Trophoblast cell (in vitro differentiated cells and primary cell): ENCODE data around the gene PP2D1.
"Not testable (repeated sequence)": the region's sequence is repeated elsewhere in the genome, so short reads cannot be mapped to it uniquely, and the experiment has no call there.

Experiments used
- DNase-seq, 2 donors: peaks; one replicate each; pipeline ENCODE4 v3.0.0-alpha.2; 2016
- H2AFZ ChIP-seq: 2 replicates; pipeline ENCODE4 v1.6.1; 2013; ENCODE audit warnings: low read length, moderate library complexity, mild to moderate bottlenecking; ENCODE audit not compliant: insufficient read depth, poor library complexity
- H2AK5ac ChIP-seq: 2 replicates; pipeline ENCODE4 v1.6.1; 2013; ENCODE audit warnings: mild to moderate bottlenecking, low read length
- H2BK120ac ChIP-seq: 2 replicates; pipeline ENCODE4 v1.6.1; 2013; ENCODE audit warnings: low read length, mild to moderate bottlenecking, moderate library complexity; ENCODE audit not compliant: insufficient read depth, poor library complexity
- H2BK12ac ChIP-seq: 2 replicates; pipeline ENCODE4 v1.6.1; 2013; ENCODE audit warnings: mild to moderate bottlenecking, low read length, moderate library complexity
- H2BK5ac ChIP-seq: 2 replicates; pipeline ENCODE4 v1.6.1; 2013; ENCODE audit warnings: low read length, low read depth, moderate library complexity, mild to moderate bottlenecking; ENCODE audit not compliant: poor library complexity
- H3K14ac ChIP-seq: 2 replicates; pipeline ENCODE4 v1.6.1; 2013; ENCODE audit warnings: mild to moderate bottlenecking, low read length
- H3K18ac ChIP-seq: 2 replicates; pipeline ENCODE4 v1.6.1; 2013; ENCODE audit warnings: mild to moderate bottlenecking, low read length
- H3K23ac ChIP-seq: 2 replicates; pipeline ENCODE4 v1.6.1; 2013; ENCODE audit warnings: low read length
- H3K27ac ChIP-seq: 2 replicates; pipeline ENCODE4 v1.5.1; 2013; ENCODE audit warnings: low read depth, mild to moderate bottlenecking, inconsistent platforms, low read length, moderate library complexity
- H3K27me3 ChIP-seq: 2 replicates; pipeline ENCODE4 v1.6.1; 2013; ENCODE audit warnings: inconsistent platforms, mild to moderate bottlenecking, low read length, moderate library complexity; ENCODE audit not compliant: insufficient read depth
- H3K36me3 ChIP-seq, 2 experiments: 1 replicate in 1 of 2; 2 replicates in 1 of 2; pipeline ENCODE4 v1.6.1; 2013; ENCODE audit warnings: low read length in 2 of 2, mild to moderate bottlenecking in 2 of 2, moderate library complexity in 1 of 2; ENCODE audit not compliant: insufficient read depth in 2 of 2, control insufficient read depth in 1 of 2
- H3K4ac ChIP-seq: 2 replicates; pipeline ENCODE4 v1.6.1; 2013; ENCODE audit warnings: low read depth, mild to moderate bottlenecking, low read length, moderate library complexity
- H3K4me1 ChIP-seq, 2 experiments: 1 replicate in 1 of 2; 2 replicates in 1 of 2; pipeline ENCODE4 v1.6.1; 2013; ENCODE audit warnings: low read length in 2 of 2, mild to moderate bottlenecking in 2 of 2, moderate library complexity in 1 of 2; ENCODE audit not compliant: insufficient read depth in 2 of 2, control insufficient read depth in 1 of 2
- H3K4me2 ChIP-seq: 2 replicates; pipeline ENCODE4 v1.6.1; 2013; ENCODE audit warnings: inconsistent platforms, mild to moderate bottlenecking, low read length, moderate library complexity
- H3K4me3 ChIP-seq: 2 replicates; pipeline ENCODE4 v1.5.1; 2013; ENCODE audit warnings: mild to moderate bottlenecking, low read depth, low read length, inconsistent platforms
- H3K79me1 ChIP-seq: one replicate; pipeline ENCODE4 v1.6.1; 2013; ENCODE audit warnings: low read length
- H3K79me2 ChIP-seq: 2 replicates; pipeline ENCODE4 v1.6.1; 2013; ENCODE audit warnings: low read length, mild to moderate bottlenecking; ENCODE audit not compliant: control insufficient read depth, insufficient read depth, poor library complexity
- H3K9ac ChIP-seq: 2 replicates; pipeline ENCODE4 v1.6.1; 2013; ENCODE audit warnings: mild to moderate bottlenecking, low read length
- H3K9me3 ChIP-seq: 2 replicates; pipeline ENCODE4 v1.6.1; 2013; ENCODE audit warnings: low read depth, mild to moderate bottlenecking, control low read depth, inconsistent platforms, low read length; ENCODE audit not compliant: insufficient read depth
- H4K12ac ChIP-seq: 2 replicates; pipeline ENCODE4 v1.6.1; 2013; ENCODE audit warnings: low read depth, mild to moderate bottlenecking, low read length, moderate library complexity
- H4K8ac ChIP-seq: 2 replicates; pipeline ENCODE4 v1.6.1; 2013; ENCODE audit warnings: low read depth, mild to moderate bottlenecking, low read length, moderate library complexity
- H4K91ac ChIP-seq: one replicate; pipeline ENCODE4 v1.6.1; 2013; ENCODE audit warnings: low read depth, mild to moderate bottlenecking, low read length, moderate library complexity
- WGBS: extraction: QIAGEN DNeasy Blood & Tissue Kit; methylation state at CpG from one replicate; pipeline ENCODE4 v1.1.7; 2013; ENCODE audit warnings: missing lambda C conversion rate; ENCODE audit not compliant: insufficient read length, insufficient coverage; ENCODE audit errors: extremely low coverage; 5-methylcytosine and 5-hydroxymethylcytosine counted together

Gene PP2D1

DNA sequence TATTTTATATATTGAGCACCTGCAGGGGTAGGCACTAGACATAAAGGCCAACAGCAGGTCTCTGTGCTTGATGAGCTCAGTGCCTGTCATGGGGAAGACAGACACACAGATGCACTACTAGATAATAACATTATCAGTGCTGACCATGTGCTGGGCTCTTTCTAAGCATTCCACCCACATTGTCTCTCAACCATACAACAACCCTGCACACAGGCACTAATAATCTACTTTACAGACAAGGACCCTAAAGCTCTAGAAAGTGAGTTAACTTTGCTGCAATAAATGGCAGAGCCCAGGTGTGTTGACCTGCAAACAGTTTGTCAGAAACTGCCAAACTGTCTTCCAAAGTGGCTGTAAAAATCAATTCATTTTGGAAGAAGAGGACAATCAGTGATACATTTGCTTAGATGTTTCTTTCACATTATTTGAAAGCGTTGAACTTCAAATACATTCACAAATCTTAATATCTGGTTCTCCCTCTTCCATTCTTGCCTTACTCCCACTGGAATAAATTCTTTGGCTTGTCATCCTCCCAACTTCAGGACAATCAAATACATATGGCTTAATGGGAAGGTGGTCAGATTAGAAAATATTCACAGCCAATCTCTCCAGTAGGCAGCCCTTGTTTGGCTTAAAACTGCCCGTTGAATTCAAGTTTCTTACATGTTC, 11.0 kb upstream of the PP2D1 start:
- no peak overlapping the region for H4K91ac ChIP-seq
- H3K27me3 ChIP-seq, result no peaks in the 10 kb centered on the region
- H3K4me2 ChIP-seq, result no peak overlapping the region
- H3K27ac ChIP-seq, result no peak overlapping the region
- H2AK5ac ChIP-seq, result no peak overlapping the region
- no peak overlapping the region for H3K23ac ChIP-seq
- H3K79me1 ChIP-seq, result no peaks in the 10 kb centered on the region
- no peak overlapping the region for H3K4me3 ChIP-seq
- no peak overlapping the region for H4K12ac ChIP-seq
- H3K9me3 ChIP-seq, result no peaks in the 10 kb centered on the region
- no peak for DNase-seq
- no peak overlapping the region for H3K9ac ChIP-seq
- no CpG with 5 or more reads among the region's 2 CpGs for WGBS
- no peak overlapping the region for H3K4ac ChIP-seq
- no peaks in the 10 kb centered on the region for H3K79me2 ChIP-seq
- H3K18ac ChIP-seq, result no peak overlapping the region
- H2AFZ ChIP-seq, result no peak overlapping the region
- no peaks in the 10 kb centered on the region for H3K36me3 ChIP-seq
- H2BK12ac ChIP-seq, result no peak overlapping the region
- no peak overlapping the region for H2BK5ac ChIP-seq
- H2BK120ac ChIP-seq, result no peak overlapping the region
- no peaks in the 10 kb centered on the region for H3K4me1 ChIP-seq
- no peak overlapping the region for H4K8ac ChIP-seq
- no peak overlapping the region for H3K14ac ChIP-seq

DNA sequence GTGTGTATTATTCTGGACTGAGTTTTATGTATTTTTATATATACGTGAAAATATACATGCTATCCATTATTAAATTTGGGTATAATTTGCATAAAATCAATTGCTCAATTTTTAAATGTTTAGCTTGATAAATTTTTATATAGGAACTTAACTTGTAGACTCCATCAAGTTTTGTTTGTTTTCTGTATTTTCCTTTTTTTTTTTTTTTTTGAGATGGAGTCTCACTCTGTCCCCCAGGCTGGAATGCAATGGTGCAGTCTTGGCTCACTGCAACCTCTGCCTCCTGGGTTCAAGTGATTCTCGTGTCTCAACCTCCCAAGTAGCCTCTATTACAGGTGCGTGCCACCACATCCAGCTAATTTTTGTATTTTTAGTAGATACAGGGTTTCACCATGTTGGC, 4.0 kb upstream of the PP2D1 start:
- not testable (repeated sequence) for H3K14ac ChIP-seq, H3K79me2 ChIP-seq, H2AFZ ChIP-seq, H4K91ac ChIP-seq, H3K36me3 ChIP-seq, H3K27ac ChIP-seq, DNase-seq, H3K79me1 ChIP-seq, H3K27me3 ChIP-seq, H2BK12ac ChIP-seq, H2BK120ac ChIP-seq, H4K12ac ChIP-seq, H4K8ac ChIP-seq, H2AK5ac ChIP-seq, H3K4ac ChIP-seq, H3K4me3 ChIP-seq, H3K9me3 ChIP-seq, H3K9ac ChIP-seq, H3K4me1 ChIP-seq, H2BK5ac ChIP-seq, H3K18ac ChIP-seq, H3K4me2 ChIP-seq, H3K23ac ChIP-seq
- no CpG with 5 or more reads among the region's 3 CpGs for WGBS

DNA sequence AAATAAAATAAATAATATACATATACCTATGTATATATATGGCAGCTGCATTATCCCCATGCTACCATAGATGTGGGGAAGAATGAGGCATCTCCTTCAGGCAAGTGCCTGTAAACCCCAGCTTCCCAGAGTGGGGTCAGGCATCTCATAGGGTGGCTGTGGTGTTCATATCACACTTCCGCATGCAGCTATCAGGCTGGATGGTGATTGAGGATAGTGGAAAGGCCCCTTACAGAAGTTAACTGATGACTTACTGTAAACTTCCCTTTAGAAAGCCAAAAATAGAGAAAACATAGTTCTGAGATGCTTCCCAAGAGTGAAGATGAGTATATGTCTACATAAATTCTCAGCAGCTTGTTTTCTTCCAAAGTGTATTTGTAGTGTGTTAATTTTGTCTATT, 3.5 kb upstream of the PP2D1 start:
- no peak overlapping the region for H3K23ac ChIP-seq
- H3K9ac ChIP-seq, result no peak overlapping the region
- H4K8ac ChIP-seq, result no peak overlapping the region
- no peak overlapping the region for H2BK12ac ChIP-seq
- H3K4me3 ChIP-seq, result no peak overlapping the region
- H3K27ac ChIP-seq, result no peak overlapping the region
- no peaks in the 10 kb centered on the region for H3K79me1 ChIP-seq
- no peak overlapping the region for H3K18ac ChIP-seq
- no peaks in the 10 kb centered on the region for H3K36me3 ChIP-seq
- no peak overlapping the region for H3K4me2 ChIP-seq
- H2AFZ ChIP-seq, result no peak overlapping the region
- H2BK120ac ChIP-seq, result no peak overlapping the region
- no peaks in the 10 kb centered on the region for H3K27me3 ChIP-seq
- no peak overlapping the region for H4K91ac ChIP-seq
- H3K4ac ChIP-seq, result no peak overlapping the region
- no peaks in the 10 kb centered on the region for H3K9me3 ChIP-seq
- H4K12ac ChIP-seq, result no peak overlapping the region
- H3K4me1 ChIP-seq, result no peaks in the 10 kb centered on the region
- no peak for DNase-seq
- no peak overlapping the region for H2BK5ac ChIP-seq
- H3K79me2 ChIP-seq, result no peaks in the 10 kb centered on the region
- H3K14ac ChIP-seq, result no peak overlapping the region
- H2AK5ac ChIP-seq, result no peak overlapping the region
- no CpG with 5 or more reads among the region's 1 CpG for WGBS

DNA sequence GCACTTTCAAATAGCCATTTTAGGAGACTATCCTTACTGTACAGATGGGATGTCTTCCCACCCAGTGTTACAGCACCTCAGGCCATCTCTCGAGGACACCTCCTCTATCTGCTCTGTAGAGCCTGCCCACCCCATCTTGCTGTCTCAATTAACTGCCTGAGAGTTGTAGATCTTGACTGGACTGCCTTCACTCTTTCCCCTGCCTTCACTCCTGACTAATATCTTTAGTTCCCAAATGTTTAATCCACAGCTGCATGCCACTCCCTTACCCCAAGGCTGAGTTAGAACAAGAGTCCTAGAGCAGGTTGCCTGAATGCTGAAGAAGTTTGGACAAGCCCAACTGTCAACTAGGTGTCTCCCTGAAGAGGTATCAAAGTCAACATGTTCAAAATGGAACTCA, 1.3 kb upstream of the PP2D1 start:
- H4K12ac ChIP-seq, result no peak overlapping the region
- no peak for DNase-seq
- H3K79me1 ChIP-seq, result no peaks in the 10 kb centered on the region
- no peak overlapping the region for H3K4ac ChIP-seq
- no peaks in the 10 kb centered on the region for H3K79me2 ChIP-seq
- no peaks in the 10 kb centered on the region for H3K4me1 ChIP-seq
- no CpG with 5 or more reads among the region's 1 CpG for WGBS
- no peak overlapping the region for H3K4me2 ChIP-seq
- H3K4me3 ChIP-seq, result no peak overlapping the region
- no peak overlapping the region for H3K14ac ChIP-seq
- H3K27me3 ChIP-seq, result no peaks in the 10 kb centered on the region
- H2AFZ ChIP-seq, result no peak overlapping the region
- H2BK120ac ChIP-seq, result no peak overlapping the region
- no peak overlapping the region for H2BK5ac ChIP-seq
- H4K91ac ChIP-seq, result no peak overlapping the region
- no peak overlapping the region for H3K9ac ChIP-seq
- no peak overlapping the region for H3K27ac ChIP-seq
- no peak overlapping the region for H4K8ac ChIP-seq
- H3K23ac ChIP-seq, result no peak overlapping the region
- no peak overlapping the region for H2AK5ac ChIP-seq
- H3K36me3 ChIP-seq, result no peaks in the 10 kb centered on the region
- no peaks in the 10 kb centered on the region for H3K9me3 ChIP-seq
- H3K18ac ChIP-seq, result no peak overlapping the region
- H2BK12ac ChIP-seq, result no peak overlapping the region
